DND-41 (cell line): ENCODE results near the gene MAST3.

Experiments
- ATAC-seq: fragments of 200-7000 bp; cut with Tn5 transposase; 3 replicates; pipeline ENCODE4 v1.9.1; 2021; ENCODE audit warnings: low read depth; ENCODE audit not compliant: insufficient read depth
- DNase-seq: peaks from one replicate; pipeline ENCODE4 v3.0.0-alpha.2; 2020
- H2AFZ ChIP-seq: 2 replicates; pipeline ENCODE4 v1.6.0; 2012; ENCODE audit warnings: low read depth, low read length
- H3K27ac ChIP-seq: 2 replicates; pipeline ENCODE4 v1.5.1; 2012; ENCODE audit warnings: low read length, inconsistent platforms
- H3K27me3 ChIP-seq: fragments of 200-600 bp; sonication (generic); 2 replicates; pipeline ENCODE4 v1.6.0; 2012; ENCODE audit warnings: low read length, mild to moderate bottlenecking, inconsistent platforms; ENCODE audit not compliant: insufficient read depth, poor library complexity
- H3K36me3 ChIP-seq: 2 replicates; pipeline ENCODE4 v1.5.1; 2012; ENCODE audit warnings: low read length, inconsistent platforms; ENCODE audit not compliant: insufficient read depth
- H3K4me1 ChIP-seq: 2 replicates; pipeline ENCODE4 v1.5.1; 2012; ENCODE audit warnings: mild to moderate bottlenecking, low read length; ENCODE audit not compliant: insufficient read depth
- H3K4me2 ChIP-seq: 2 replicates; pipeline ENCODE4 v1.6.0; 2012; ENCODE audit warnings: mild to moderate bottlenecking, moderate library complexity, low read length, inconsistent platforms; ENCODE audit not compliant: insufficient read depth
- H3K4me3 ChIP-seq, 2 experiments: fragments of 200-600 bp in 1 of 2; shearing (Covaris generic) in 1 of 2; 2 replicates each; pipeline ENCODE4 v1.5.1; 2012 to 2016; ENCODE audit warnings: inconsistent platforms in 2 of 2, low read length in 2 of 2, mild to moderate bottlenecking in 2 of 2, low read depth in 1 of 2, moderate library complexity in 1 of 2
- H3K79me2 ChIP-seq: 2 replicates; pipeline ENCODE4 v1.6.0; 2012; ENCODE audit warnings: low read length, inconsistent platforms; ENCODE audit not compliant: insufficient read depth
- H3K9ac ChIP-seq: 2 replicates; pipeline ENCODE4 v1.6.0; 2012; ENCODE audit warnings: low read depth, mild to moderate bottlenecking, inconsistent platforms, low read length, moderate library complexity
- H3K9me3 ChIP-seq: 2 replicates; pipeline ENCODE4 v1.5.1; 2012; ENCODE audit warnings: low read length, moderate library complexity, mild to moderate bottlenecking, inconsistent platforms; ENCODE audit not compliant: insufficient read depth, severe bottlenecking
- H4K20me1 ChIP-seq: 2 replicates; pipeline ENCODE4 v1.6.0; 2012; ENCODE audit warnings: low read length; ENCODE audit not compliant: insufficient read depth
- CTCF ChIP-seq: IDR thresholded peaks from 2 replicates; pipeline ENCODE4 v1.5.1; 2012; ENCODE audit warnings: borderline replicate concordance, low read length, moderate library complexity, mild to moderate bottlenecking; ENCODE audit not compliant: poor library complexity, severe bottlenecking; ENCODE audit errors: extremely low read depth
- EZH2 ChIP-seq: IDR thresholded peaks from 3 replicates; pipeline ENCODE4 v1.6.1; 2012; ENCODE audit warnings: borderline replicate concordance, low read depth, mild to moderate bottlenecking, moderate library complexity, low read length, inconsistent platforms; ENCODE audit not compliant: severe bottlenecking

The MAST3 gene

GRCh38 chr19:18058208-18059009, 39.2 kb upstream of the MAST3 start:
- peak overlapping the region; percentile 51 for H3K9ac ChIP-seq

GRCh38 chr19:18059297-18059696, 38.3 kb upstream of the MAST3 start:
- no peak overlapping the region for H3K27ac ChIP-seq
- H3K4me1 ChIP-seq: peaks cover 14% of the 10 kb centered on the region
- H3K4me3 ChIP-seq: no peak overlapping the region
- no peaks in the 10 kb centered on the region for H4K20me1 ChIP-seq
- DNase-seq (no peak), ATAC-seq (no peak)
- H3K4me2 ChIP-seq: no peak overlapping the region
- H3K9me3 ChIP-seq: no peaks in the 10 kb centered on the region
- no peak for TF ChIP-seq EZH2
- peak; percentile 18 for TF ChIP-seq CTCF
- H3K36me3 ChIP-seq: no peaks in the 10 kb centered on the region
- no peaks in the 10 kb centered on the region for H3K79me2 ChIP-seq
- H2AFZ ChIP-seq: no peak overlapping the region
- H3K9ac ChIP-seq: no peak overlapping the region
- H3K27me3 ChIP-seq: no peaks in the 10 kb centered on the region

More at GRCh38 chr19:18058208-18059009, 39.2 kb upstream of the MAST3 start:
- peak overlapping the region; percentile 55 for H3K4me2 ChIP-seq
- TF ChIP-seq CTCF: peak; percentile 98
- no peak for TF ChIP-seq EZH2
- peak overlapping the region; percentile 82 for H3K27ac ChIP-seq
- peak; percentile 89 for DNase-seq
- no peaks in the 10 kb centered on the region for H3K9me3 ChIP-seq
- H3K27me3 ChIP-seq: no peaks in the 10 kb centered on the region
- peak; percentile 95 for ATAC-seq
- H3K79me2 ChIP-seq: no peaks in the 10 kb centered on the region
- peak overlapping the region in 1 of 2 experiments; percentile 3; a peak in 1 of 4 replicates for H3K4me3 ChIP-seq
- peak overlapping the region; percentile 84 for H2AFZ ChIP-seq
- no peaks in the 10 kb centered on the region for H4K20me1 ChIP-seq
- H3K4me1 ChIP-seq: peaks cover 20% of the 10 kb centered on the region
- no peaks in the 10 kb centered on the region for H3K36me3 ChIP-seq

GRCh38 chr19:18059902-18060301, 37.7 kb upstream of the MAST3 start:
- no peak overlapping the region for H3K4me3 ChIP-seq
- ATAC-seq (no peak), DNase-seq (no peak)
- no peaks in the 10 kb centered on the region for H4K20me1 ChIP-seq
- H3K27me3 ChIP-seq: no peaks in the 10 kb centered on the region
- no peak overlapping the region for H3K4me2 ChIP-seq
- H3K4me1 ChIP-seq: peaks cover 14% of the 10 kb centered on the region
- H3K9me3 ChIP-seq: no peaks in the 10 kb centered on the region
- no peak overlapping the region for H3K9ac ChIP-seq
- TF ChIP-seq EZH2 (no peak), CTCF (no peak)
- H3K79me2 ChIP-seq: no peaks in the 10 kb centered on the region
- H3K36me3 ChIP-seq: no peaks in the 10 kb centered on the region
- H2AFZ ChIP-seq: no peak overlapping the region
- no peak overlapping the region for H3K27ac ChIP-seq
